K562 (cell line): Measurements from ENCODE around the gene COA6. TPM values are rescaled to one million over a fixed set of nuclear protein-coding genes. Genes with fewer than 3 reads are reported as not detected.

Experiments used
- ATAC-seq: fragments of 200-7000 bp; cut with Tn5 transposase; 3 replicates; pipeline ENCODE4 v1.9.1; 2020; ENCODE audit warnings: moderate library complexity
- BruUV-seq: library from RNA; stranded (reverse); fragments of 400-500 nt; replicated peaks from 2 replicates; lab custom pipeline; 2021; lab: Mats Ljungman, UMichigan
- CTCF ChIA-PET: fragments of 300-600 bp; formaldehyde crosslinking; extraction: SDS; loops from one replicate; lab custom pipeline; 2021; ENCODE audit warnings: low intra/inter-chr PET ratio; lab: Yijun Ruan, JAX
- POLR2A ChIA-PET: fragments of 300-600, 350-650 bp; sonication (Branson Sonifier 250); formaldehyde crosslinking; extraction: SDS; loops from one replicate; lab custom pipeline; 2021; ENCODE audit warnings: antibody characterized with exemption, inconsistent platforms; lab: Yijun Ruan, JAX
- DNase-seq, 4 experiments: peaks; one replicate each; pipeline versions ENCODE4 v3.0.0 to v3.0.0-alpha.2; 2011 to 2018; ENCODE audit warnings: low spot score in 3 of 4, mixed read lengths in 3 of 4; ENCODE audit errors: extremely low read depth in 1 of 4
- FAIRE-seq: peaks from 2 replicates; lab custom pipeline; 2011; peaks lifted over from hg19 to GRCh38; lab: Jason Lieb, UNC
- H2AFZ ChIP-seq: 2 replicates; pipeline ENCODE4 v1.6.0; 2011; ENCODE audit warnings: low read depth, low read length, control low read depth, inconsistent platforms
- H3K27ac ChIP-seq: fragments of 200-600 bp; 3 replicates; pipeline ENCODE4 v1.8.0; 2011; ENCODE audit warnings: low read depth, mild to moderate bottlenecking, control low read depth, inconsistent platforms, low read length, moderate library complexity, mixed read lengths; ENCODE audit errors: extremely low read depth
- H3K27me3 ChIP-seq, 2 experiments: fragments of 300-600 bp in 1 of 2; 2 replicates in 1 of 2; 3 replicates in 1 of 2; pipeline versions ENCODE4 v1.6.0 to v1.8.0; 2011; ENCODE audit warnings: inconsistent platforms in 2 of 2, low read length in 2 of 2, mild to moderate bottlenecking in 1 of 2, mixed read lengths in 1 of 2, moderate library complexity in 1 of 2; ENCODE audit not compliant: control insufficient read depth in 2 of 2, insufficient read depth in 2 of 2
- H3K36me3 ChIP-seq: fragments of 300-600 bp; 3 replicates; pipeline ENCODE4 v1.8.0; 2011; ENCODE audit warnings: mild to moderate bottlenecking, low read length, inconsistent platforms; ENCODE audit not compliant: control insufficient read depth, insufficient read depth
- H3K4me1 ChIP-seq, 2 experiments: fragments of 200-600 bp in 1 of 2; replicated peaks in 1 of 2; 2 replicates in 1 of 2; 3 replicates in 1 of 2; pipeline versions ENCODE4 v1.5.1 to v1.8.0; 2011; ENCODE audit warnings: inconsistent platforms in 2 of 2, low read length in 2 of 2, mild to moderate bottlenecking in 1 of 2, mixed read lengths in 1 of 2, moderate library complexity in 1 of 2; ENCODE audit not compliant: control insufficient read depth in 2 of 2, insufficient read depth in 2 of 2
- H3K4me2 ChIP-seq: 2 replicates; pipeline ENCODE4 v1.6.1; 2011; ENCODE audit warnings: low read length, control low read depth, inconsistent platforms, mixed read lengths; ENCODE audit not compliant: insufficient read depth
- H3K4me3 ChIP-seq: fragments of 200-600 bp; sonication (generic), shearing (Covaris generic); 2 replicates; pipeline ENCODE4 v1.5.1; 2016; ENCODE audit warnings: control low read depth, inconsistent platforms
- H3K79me2 ChIP-seq: fragments of 200-600 bp; 3 replicates; pipeline ENCODE4 v1.8.0; 2011; ENCODE audit warnings: low read length, inconsistent platforms; ENCODE audit not compliant: control insufficient read depth, insufficient read depth
- H3K9ac ChIP-seq, 2 experiments: 2 replicates each; pipeline versions ENCODE4 v1.6.0 to v1.6.1; 2011; ENCODE audit warnings: low read depth in 2 of 2, low read length in 2 of 2, control low read depth in 1 of 2, inconsistent platforms in 1 of 2, mild to moderate bottlenecking in 1 of 2, mixed read lengths in 1 of 2; ENCODE audit not compliant: insufficient read depth in 1 of 2
- H3K9me1 ChIP-seq: one replicate; pipeline ENCODE4 v1.6.0; 2011; ENCODE audit warnings: inconsistent platforms, mild to moderate bottlenecking, low read length, moderate library complexity; ENCODE audit not compliant: control insufficient read depth, insufficient read depth
- H3K9me3 ChIP-seq: replicated peaks from 2 replicates; pipeline ENCODE4 v1.5.1; 2011; ENCODE audit warnings: low read depth, low read length, inconsistent platforms; ENCODE audit not compliant: control insufficient read depth, insufficient read depth
- H4K20me1 ChIP-seq: replicated peaks from 2 replicates; pipeline ENCODE4 v1.6.1; 2011; ENCODE audit warnings: low read length, inconsistent platforms, mixed read lengths; ENCODE audit not compliant: control insufficient read depth, insufficient read depth
- HDAC6 ChIP-seq: IDR thresholded peaks from 2 replicates; pipeline ENCODE4 v1.6.1; 2012; ENCODE audit warnings: low read depth, mild to moderate bottlenecking, control low read depth, inconsistent platforms, low read length, moderate library complexity
- KLF16 ChIP-seq: IDR thresholded peaks from 2 replicates; pipeline ENCODE4 v1.6.1; 2016; ENCODE audit warnings: antibody characterized with exemption
- POU5F1 ChIP-seq: fragments of 150-350 bp; IDR thresholded peaks from 2 replicates; pipeline ENCODE4 v1.6.1; 2014; ENCODE audit warnings: borderline replicate concordance, low read length, low read depth, mild to moderate bottlenecking; ENCODE audit not compliant: partially characterized antibody
- SNIP1 ChIP-seq: fragments of 450-650 bp; IDR thresholded peaks from 2 replicates; pipeline ENCODE4 v1.7.1; 2017; ENCODE audit warnings: low read depth, mild to moderate bottlenecking
- TBP ChIP-seq: optimal IDR thresholded peaks from 2 replicates; pipeline ENCODE3; 2011; ENCODE audit warnings: low read depth, low read length, improper control_type of control experiment
- ZFP36 ChIP-seq: fragments of 150-350 bp; IDR thresholded peaks from 2 replicates; pipeline ENCODE4 v1.6.1; 2018; ENCODE audit warnings: low read length, low read depth; ENCODE audit not compliant: partially characterized antibody
- WGBS: fragments of 100-300 bp; shearing (Covaris generic); methylation state at CpG from one replicate; pipeline ENCODE4 v1.1.6; 2016; ENCODE audit warnings: low coverage, mixed read lengths; ENCODE audit not compliant: insufficient coverage; ENCODE audit errors: missing lambda C conversion rate; 5-methylcytosine and 5-hydroxymethylcytosine counted together
- in situ Hi-C: fragments of 300-500 bp; cut with MboI; formaldehyde crosslinking; loops from 4 replicates; pipeline ENCODE4 v1.15.0; 2018; ENCODE audit warnings: inconsistent platforms, mixed read lengths
- intact Hi-C: fragments of 100-400 bp; cut with micrococcal nuclease; formaldehyde crosslinking; loops from 2 replicates; pipeline ENCODE4 v1.14.2; 2022
- polyA plus RNA-seq, 8 experiments: library from polyadenylated mRNA; depleted of rRNA in 4 of 8; stranded (reverse) in 5 of 8; unstranded in 3 of 8; fragments of >200 nt; fragmentation: Nextera tagmentation in 2 of 8; fragmentation: Illumina TruSeq in 1 of 8; extraction: Ambion mirVana in 2 of 8; extraction: Trizol in 1 of 8; gene quantifications; 2 replicates each; pipeline versions ENCODE4 v1.2.1 to v1.2.3, GENCODE V29; 2011 to 2014; ENCODE audit warnings: inconsistent platforms in 1 of 8, missing spikeins in 1 of 8
- total RNA-seq, 7 experiments: library from RNA; depleted of rRNA in 6 of 7; stranded (reverse); fragments of >200 nt in 6 of 7; fragmentation: Illumina TruSeq in 2 of 7; extraction: Trizol in 2 of 7; gene quantifications; 2 replicates each; pipeline versions ENCODE4 v1.2.1 to v1.2.3, GENCODE V29; 2011 to 2021; ENCODE audit warnings: low replicate concordance in 1 of 7
- TF ChIP-seq, protein P1 (sequence below): fragments of 200-800 bp; sonication (Bioruptor generic); IDR thresholded peaks from 2 replicates; pipeline ENCODE4 v1.6.1; 2016; ENCODE audit warnings: missing genetic modification characterization, missing compliant biosample characterization
- TF ChIP-seq, protein P2 (sequence below): fragments of 450-650 bp; conservative IDR thresholded peaks from 2 replicates; pipeline ENCODE4 v1.6.1; 2016; ENCODE audit warnings: missing genetic modification characterization, low read depth, mild to moderate bottlenecking, missing compliant biosample characterization, moderate library complexity
- TF ChIP-seq, protein P3 (sequence below), 3 experiments: IDR thresholded peaks in 2 of 3; conservative IDR thresholded peaks in 1 of 3; 2 replicates each; pipeline ENCODE4 v1.5.1; 2011 to 2012; ENCODE audit warnings: low read length in 3 of 3, mild to moderate bottlenecking in 3 of 3, control low read depth in 2 of 3, improper control_type of control experiment in 1 of 3, inconsistent platforms in 1 of 3, low read depth in 1 of 3, mixed read lengths in 1 of 3, moderate library complexity in 1 of 3; ENCODE audit not compliant: insufficient read depth in 2 of 3

The COA6 gene
- total and polyA plus RNA-seq, 9 of the 15 experiments (the other 6 are each of a cell fraction or from before 2014, with no cell fraction given): 77.7 to 187 (median 134) TPM

DNA sequence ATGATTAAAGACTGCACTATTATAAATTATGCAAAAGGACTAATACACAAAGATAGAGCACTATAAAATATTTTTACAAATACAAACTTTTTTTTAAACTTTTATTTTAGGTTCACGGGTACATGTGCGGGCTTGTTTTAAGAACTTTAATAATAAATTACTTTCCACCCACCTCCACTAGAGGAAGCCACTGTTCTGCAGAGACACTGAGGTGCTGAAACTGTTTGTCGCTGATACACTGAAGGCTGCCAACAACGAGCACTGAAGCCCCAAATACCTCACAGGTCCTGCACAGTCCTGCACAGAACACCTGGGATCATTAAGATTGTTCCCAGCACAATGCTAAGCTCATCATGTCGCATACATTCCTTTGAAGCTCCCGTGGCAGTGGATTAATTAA lies 19.9 kb downstream of the COA6 start:
- H3K27me3 ChIP-seq: no peaks in the 10 kb centered on the region
- H3K79me2 ChIP-seq: no peaks in the 10 kb centered on the region
- DNase-seq: no peak
- no peaks in the 10 kb centered on the region for H3K9me3 ChIP-seq
- H3K9ac ChIP-seq: no peak overlapping the region
- no peak for ATAC-seq
- intact Hi-C loops: no loop called here
- no peaks in the 10 kb centered on the region for H4K20me1 ChIP-seq
- no peak overlapping the region for H2AFZ ChIP-seq
- H3K4me2 ChIP-seq: no peak overlapping the region
- no peak overlapping the region for H3K27ac ChIP-seq
- TF ChIP-seq KLF16: no peak
- TF ChIP-seq, protein P1, sequence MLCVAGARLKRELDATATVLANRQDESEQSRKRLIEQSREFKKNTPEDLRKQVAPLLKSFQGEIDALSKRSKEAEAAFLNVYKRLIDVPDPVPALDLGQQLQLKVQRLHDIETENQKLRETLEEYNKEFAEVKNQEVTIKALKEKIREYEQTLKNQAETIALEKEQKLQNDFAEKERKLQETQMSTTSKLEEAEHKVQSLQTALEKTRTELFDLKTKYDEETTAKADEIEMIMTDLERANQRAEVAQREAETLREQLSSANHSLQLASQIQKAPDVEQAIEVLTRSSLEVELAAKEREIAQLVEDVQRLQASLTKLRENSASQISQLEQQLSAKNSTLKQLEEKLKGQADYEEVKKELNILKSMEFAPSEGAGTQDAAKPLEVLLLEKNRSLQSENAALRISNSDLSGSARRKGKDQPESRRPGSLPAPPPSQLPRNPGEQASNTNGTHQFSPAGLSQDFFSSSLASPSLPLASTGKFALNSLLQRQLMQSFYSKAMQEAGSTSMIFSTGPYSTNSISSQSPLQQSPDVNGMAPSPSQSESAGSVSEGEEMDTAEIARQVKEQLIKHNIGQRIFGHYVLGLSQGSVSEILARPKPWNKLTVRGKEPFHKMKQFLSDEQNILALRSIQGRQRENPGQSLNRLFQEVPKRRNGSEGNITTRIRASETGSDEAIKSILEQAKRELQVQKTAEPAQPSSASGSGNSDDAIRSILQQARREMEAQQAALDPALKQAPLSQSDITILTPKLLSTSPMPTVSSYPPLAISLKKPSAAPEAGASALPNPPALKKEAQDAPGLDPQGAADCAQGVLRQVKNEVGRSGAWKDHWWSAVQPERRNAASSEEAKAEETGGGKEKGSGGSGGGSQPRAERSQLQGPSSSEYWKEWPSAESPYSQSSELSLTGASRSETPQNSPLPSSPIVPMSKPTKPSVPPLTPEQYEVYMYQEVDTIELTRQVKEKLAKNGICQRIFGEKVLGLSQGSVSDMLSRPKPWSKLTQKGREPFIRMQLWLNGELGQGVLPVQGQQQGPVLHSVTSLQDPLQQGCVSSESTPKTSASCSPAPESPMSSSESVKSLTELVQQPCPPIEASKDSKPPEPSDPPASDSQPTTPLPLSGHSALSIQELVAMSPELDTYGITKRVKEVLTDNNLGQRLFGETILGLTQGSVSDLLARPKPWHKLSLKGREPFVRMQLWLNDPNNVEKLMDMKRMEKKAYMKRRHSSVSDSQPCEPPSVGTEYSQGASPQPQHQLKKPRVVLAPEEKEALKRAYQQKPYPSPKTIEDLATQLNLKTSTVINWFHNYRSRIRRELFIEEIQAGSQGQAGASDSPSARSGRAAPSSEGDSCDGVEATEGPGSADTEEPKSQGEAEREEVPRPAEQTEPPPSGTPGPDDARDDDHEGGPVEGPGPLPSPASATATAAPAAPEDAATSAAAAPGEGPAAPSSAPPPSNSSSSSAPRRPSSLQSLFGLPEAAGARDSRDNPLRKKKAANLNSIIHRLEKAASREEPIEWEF (CRISPR knock-in tag): no peak
- no peak for TF ChIP-seq HDAC6
- no peak for TF ChIP-seq TBP
- no peak for TF ChIP-seq SNIP1
- TF ChIP-seq, protein P2, sequence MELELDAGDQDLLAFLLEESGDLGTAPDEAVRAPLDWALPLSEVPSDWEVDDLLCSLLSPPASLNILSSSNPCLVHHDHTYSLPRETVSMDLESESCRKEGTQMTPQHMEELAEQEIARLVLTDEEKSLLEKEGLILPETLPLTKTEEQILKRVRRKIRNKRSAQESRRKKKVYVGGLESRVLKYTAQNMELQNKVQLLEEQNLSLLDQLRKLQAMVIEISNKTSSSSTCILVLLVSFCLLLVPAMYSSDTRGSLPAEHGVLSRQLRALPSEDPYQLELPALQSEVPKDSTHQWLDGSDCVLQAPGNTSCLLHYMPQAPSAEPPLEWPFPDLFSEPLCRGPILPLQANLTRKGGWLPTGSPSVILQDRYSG (tag): no peak
- TF ChIP-seq, protein P3, sequence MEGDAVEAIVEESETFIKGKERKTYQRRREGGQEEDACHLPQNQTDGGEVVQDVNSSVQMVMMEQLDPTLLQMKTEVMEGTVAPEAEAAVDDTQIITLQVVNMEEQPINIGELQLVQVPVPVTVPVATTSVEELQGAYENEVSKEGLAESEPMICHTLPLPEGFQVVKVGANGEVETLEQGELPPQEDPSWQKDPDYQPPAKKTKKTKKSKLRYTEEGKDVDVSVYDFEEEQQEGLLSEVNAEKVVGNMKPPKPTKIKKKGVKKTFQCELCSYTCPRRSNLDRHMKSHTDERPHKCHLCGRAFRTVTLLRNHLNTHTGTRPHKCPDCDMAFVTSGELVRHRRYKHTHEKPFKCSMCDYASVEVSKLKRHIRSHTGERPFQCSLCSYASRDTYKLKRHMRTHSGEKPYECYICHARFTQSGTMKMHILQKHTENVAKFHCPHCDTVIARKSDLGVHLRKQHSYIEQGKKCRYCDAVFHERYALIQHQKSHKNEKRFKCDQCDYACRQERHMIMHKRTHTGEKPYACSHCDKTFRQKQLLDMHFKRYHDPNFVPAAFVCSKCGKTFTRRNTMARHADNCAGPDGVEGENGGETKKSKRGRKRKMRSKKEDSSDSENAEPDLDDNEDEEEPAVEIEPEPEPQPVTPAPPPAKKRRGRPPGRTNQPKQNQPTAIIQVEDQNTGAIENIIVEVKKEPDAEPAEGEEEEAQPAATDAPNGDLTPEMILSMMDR (IDR thresholded peaks at IDR 0.05 in 2 of 3, conservative IDR thresholded peaks at IDR 0.05 in 1 of 3; ENCODE audit: insufficient read depth in 2 of 3, low read depth in 1 of 3, low read length in 3 of 3): no peak
- no peak for TF ChIP-seq POU5F1
- TF ChIP-seq ZFP36: no peak
- ChIA-PET POLR2A (interaction anchor here (1.6 kb wide), 1 partner anchor 20 kb away, joined by 3 read pairs; the partner anchor contains the start of gene COA6), CTCF (no interaction called here)
- H3K4me3 ChIP-seq: no peak overlapping the region
- H3K4me1 ChIP-seq: no peaks in the 10 kb centered on the region
- peaks cover 12% of the 10 kb centered on the region; the same call in 1 of the 3 replicates for H3K36me3 ChIP-seq
- H3K9me1 ChIP-seq: no peaks in the 10 kb centered on the region
- no TSS peak for BruUV-seq
- in situ Hi-C loops: no loop called here
- no peak for FAIRE-seq
- 80% methylated on average over 6 of the region's 6 CpGs for WGBS
